ENCODE measurements around the gene KRTAP4-7.

GRCh38 chr17:41111151-41111885 is 27.4 kb downstream of the KRTAP4-7 start:
- TF ChIP-seq CTCF (IDR thresholded peaks at IDR 0.05) (no peak), POLR2A (IDR thresholded peaks at IDR 0.05) (no peak)

Data from testis (tissue), 2 donors.